Stomach (tissue), 4 donors: ENCODE measurements around the gene B4GALNT4.

Experiments
- CTCF ChIP-seq, 7 experiments: fragments of 450-650 bp in 4 of 7; fragments of 200-600 bp in 3 of 7; sonication (generic) in 3 of 7; IDR thresholded peaks; one replicate each; pipeline ENCODE4 v1.5.1; 2016 to 2019; ENCODE audit warnings: antibody characterized with exemption in 7 of 7, control low read depth in 2 of 7, mild to moderate bottlenecking in 1 of 7
- POLR2A ChIP-seq, 4 donors: fragments of 450-650 bp; IDR thresholded peaks; one replicate each; pipeline ENCODE4 v1.6.1; 2016; ENCODE audit warnings: antibody characterized with exemption in 4 of 4, control low read depth in 2 of 4, mild to moderate bottlenecking in 1 of 4, moderate library complexity in 1 of 4

- TF ChIP-seq POLR2A (IDR thresholded peaks at IDR 0.05) (no peak), CTCF (IDR thresholded peaks at IDR 0.05) (no peak)
Observed at GRCh38 chr11:369336-370018, at the start of gene B4GALNT4.
